GM18499 (cell line): ENCODE data around the gene PAX8.

Experiments
- ATAC-seq: cut with Tn5 transposase; IDR thresholded peaks from one replicate; pipeline ENCODE4 v1.9.1; 2021; ENCODE audit warnings: moderate number of reproducible peaks; ENCODE audit not compliant: insufficient read depth, unreplicated experiment

Gene PAX8

GRCh38 chr2:113240150-113240914 is 38.4 kb downstream of the PAX8 start:
- no peak for ATAC-seq

DNA sequence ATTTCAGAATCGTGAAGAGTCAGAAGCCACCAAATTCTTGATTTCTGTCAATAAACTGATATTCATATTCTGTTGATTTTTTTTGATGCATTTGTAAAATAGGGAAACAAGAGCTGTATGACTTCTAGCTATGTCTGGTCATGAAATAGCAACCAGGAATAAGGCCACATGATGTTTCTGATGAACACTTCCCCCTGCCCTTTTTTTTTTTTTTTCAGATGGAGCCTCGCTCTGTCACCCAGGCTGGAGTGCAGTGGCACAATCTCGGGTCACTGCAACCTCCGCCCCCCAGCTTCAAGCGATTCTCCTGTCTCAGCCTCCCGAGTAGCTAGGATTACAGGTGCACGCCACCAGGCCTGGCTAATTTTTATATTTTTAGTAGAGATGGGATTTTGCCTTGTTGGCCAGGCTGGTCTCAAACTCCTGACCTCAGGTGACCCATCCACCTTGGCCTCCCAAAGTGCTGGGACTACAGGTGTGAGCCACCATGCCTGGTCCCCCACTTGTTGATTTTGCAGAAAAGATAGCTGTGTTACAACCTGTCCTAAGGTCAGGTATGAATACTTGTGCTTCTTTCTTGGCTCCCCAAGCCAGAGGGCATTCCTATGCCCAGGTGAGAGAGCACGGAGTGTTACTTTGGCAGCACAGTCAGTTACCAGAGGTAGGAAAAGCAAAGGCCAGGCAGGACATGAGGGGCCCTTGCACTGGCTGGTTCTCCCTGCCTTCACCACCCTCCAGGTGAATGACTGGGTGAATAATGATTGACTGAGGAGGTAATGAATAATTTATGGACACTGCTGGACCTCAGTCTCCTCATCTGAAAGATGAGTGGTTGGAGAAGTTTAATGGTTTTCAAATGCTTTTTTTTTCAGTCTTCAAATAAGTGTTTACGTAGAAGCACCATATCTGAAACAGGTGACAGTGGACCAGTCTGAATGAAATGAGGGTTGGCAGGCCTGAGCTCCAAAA is 39.6 kb downstream of the PAX8 start:
- no peak for ATAC-seq

GRCh38 chr2:113237604-113238160 is 41.0 kb downstream of the PAX8 start:
- no peak for ATAC-seq

DNA sequence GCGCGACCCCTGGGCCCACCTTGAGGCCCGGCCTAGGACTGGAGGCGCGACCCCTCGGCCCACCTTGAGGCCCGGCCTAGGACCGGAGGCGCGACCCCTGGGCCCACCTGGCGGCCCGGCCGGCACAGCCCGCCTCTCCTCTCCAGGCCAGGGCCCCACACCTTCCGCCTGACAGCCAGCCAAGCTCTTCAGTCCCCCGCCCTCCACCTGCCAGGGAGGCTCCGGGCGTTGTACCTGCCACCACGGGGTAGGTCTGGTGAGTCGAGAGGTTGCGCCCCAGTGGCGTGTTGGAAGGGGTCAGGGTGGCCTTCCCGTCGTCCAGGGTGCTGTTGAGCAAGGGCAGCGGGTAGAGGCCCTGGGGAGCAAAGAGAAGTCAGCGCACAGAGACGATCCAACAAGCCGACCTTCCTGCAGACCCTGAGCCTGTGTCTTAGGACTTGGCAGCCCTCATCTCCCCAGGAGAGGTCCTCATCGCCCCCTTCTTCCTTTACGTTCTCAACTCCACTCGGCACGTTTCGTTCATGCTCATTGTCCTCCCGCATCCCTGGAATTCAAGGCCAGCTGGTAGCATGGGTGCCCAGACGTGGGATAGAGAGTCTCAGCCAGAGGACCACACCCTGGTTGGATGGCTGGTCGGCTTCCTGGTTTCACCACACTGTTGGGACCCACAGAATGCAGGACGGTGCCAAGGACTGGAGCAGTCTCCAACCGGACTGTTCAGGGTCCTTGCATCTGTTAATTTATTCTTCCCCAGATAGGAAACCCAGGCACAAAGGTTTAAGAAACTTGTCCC is 42.2 kb downstream of the PAX8 start:
- no peak for ATAC-seq

DNA sequence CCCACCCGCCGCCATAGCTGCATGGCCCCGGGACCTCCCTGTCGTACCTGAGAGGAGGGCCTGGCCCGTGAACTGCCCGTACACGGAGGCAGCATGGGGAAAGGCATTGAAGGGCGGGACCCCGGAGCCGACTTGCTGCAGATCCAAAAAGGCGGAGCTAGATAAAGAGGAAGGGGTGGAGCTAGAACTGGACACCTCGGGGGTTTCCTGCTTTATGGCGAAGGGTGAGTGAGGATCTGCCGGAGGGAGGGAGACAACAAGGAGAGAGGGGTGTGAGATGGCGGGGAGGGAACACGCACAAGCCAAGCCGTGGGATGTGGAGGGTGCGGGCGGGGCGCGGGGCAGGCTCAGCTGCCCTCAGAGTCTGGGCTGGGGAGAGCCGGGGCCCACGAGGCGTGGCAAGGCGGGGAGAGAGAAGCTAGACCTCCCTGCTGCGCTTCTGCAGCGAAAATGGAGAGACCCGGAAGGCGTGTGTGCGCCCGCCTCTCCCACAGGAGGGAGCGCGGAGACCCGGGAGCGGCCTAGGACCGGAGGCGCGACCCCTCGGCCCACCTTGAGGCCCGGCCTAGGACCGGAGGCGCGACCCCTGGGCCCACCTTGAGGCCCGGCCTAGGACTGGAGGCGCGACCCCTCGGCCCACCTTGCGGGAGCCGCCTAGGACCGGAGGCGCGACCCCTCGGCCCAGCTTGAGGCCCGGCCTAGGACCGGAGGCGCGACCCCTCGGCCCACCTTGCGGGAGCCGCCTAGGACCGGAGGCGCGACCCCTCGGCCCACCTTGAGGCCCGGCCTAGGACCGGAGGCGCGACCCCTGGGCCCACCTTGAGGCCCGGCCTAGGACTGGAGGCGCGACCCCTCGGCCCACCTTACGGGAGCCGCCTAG is 43.1 kb downstream of the PAX8 start:
- ATAC-seq, result peak; percentile 43

DNA sequence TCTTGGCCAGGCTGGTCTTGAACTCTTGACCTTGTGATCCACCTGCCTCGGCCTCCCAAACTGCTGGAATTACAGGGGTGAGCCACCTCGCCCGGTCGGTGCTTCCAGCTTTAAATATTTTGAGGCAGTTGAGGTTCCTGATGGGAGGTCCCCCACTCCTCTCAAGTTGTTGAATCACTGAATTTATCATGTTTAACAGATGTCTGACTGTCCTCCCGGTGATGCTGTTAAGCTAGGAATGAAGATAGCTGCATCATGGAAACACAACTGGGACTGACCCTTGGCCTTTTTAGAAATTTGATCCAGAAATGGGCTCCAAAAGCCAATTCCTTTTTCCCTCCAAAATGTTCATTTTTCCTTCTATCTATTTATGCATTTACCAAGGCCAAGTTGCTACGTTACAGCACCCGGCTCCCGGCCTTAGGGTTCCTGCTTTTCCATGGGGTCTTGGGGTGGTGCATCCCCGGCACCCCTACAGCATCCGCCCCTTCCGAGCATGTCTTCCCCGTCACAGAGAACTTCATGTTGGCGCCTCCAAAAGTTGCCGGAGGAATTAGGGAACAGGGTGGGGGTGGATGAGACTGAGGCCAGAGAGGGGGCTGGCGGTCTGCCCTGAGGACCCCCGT is 43.9 kb downstream of the PAX8 start:
- ATAC-seq, result no peak

- no peak for ATAC-seq
Measured at GRCh38 chr2:113233593-113234550, 44.8 kb downstream of the PAX8 start.

DNA sequence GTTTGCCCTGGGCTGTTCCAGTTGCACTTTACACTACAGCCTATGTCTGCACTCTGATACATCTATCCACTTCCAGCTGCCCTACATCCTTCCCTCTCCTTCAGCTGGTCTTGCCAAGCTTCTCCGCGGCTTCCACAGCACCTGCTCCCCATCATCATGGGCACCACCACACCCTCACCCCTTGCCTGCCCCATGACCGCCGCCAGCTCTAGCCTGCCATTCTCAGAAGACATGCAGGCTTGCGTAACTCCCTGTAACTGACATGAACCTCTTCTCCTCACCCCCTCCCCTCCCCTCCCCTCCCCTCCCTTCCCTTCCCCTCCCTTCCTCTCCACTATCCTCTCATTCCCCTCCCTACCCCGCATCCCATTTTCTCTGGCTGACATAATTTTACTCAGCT is 46.0 kb downstream of the PAX8 start:
- no peak for ATAC-seq

DNA sequence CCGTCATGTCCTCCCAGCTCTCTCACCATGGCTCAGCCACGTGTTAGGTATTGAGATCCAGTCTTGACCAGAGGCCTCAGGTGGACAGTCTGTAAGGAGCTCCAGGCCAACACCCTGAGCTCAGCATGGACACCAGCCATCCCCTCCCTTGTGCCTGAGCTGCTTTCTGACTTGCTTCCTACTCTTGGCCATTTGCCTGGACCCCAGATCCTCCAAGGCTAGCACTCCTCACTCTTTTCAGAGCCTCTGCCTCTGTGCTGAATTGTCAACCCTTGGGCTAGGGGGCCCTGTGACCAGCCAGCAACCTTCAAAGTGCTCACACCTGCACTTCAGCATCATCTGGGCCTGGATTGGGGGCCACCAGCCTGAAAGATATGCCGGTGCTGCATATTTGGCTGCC is 46.6 kb downstream of the PAX8 start:
- no peak for ATAC-seq

GRCh38 chr2:113231064-113231463 is 47.7 kb downstream of the PAX8 start:
- ATAC-seq, result no peak

DNA sequence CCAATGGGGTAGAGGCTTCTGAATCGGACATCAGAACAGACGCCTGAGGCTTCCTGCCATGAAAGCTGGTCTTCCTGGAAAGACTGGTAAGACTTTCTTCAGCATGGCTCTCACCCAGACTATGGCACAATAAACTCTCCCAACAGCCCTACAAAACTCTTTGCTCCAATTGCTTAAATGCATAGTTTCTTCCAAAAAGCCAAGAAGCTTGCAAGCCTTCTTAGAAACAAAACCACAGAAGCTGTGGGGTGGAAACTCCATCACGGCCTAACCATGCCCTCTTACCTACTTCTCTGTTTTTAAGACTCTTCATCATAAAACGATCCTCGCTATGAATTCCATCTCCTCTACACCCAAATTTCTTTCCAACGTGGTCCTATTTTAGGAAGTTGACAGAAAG is 48.2 kb downstream of the PAX8 start:
- no peak for ATAC-seq

GRCh38 chr2:113229795-113230194 is 48.9 kb downstream of the PAX8 start:
- ATAC-seq, result no peak

- no peak for ATAC-seq
Measured at GRCh38 chr2:113228991-113229716, 49.6 kb downstream of the PAX8 start.

- ATAC-seq, result no peak
Measured at GRCh38 chr2:113228351-113228750, 50.4 kb downstream of the PAX8 start.

DNA sequence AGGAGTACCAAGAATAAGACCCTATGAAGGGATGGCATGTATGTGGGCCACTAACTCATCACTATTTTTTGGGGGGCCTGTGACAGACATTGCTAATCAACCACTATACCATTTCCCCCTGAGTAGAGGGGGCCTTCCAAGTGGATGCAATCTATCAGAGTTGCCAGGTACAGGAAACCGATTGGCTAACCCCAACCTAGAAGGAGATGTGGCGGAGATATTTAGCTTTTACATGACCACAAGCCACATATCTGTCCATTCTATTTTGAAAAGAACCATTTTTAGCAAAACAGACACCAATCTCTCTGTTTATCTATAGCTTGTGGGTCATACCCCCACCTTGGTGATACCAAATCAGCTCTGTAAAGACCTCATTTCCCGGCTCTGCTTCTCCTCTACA is 51.0 kb downstream of the PAX8 start:
- ATAC-seq, result no peak

- no peak for ATAC-seq
Measured at GRCh38 chr2:113227290-113227689, 51.4 kb downstream of the PAX8 start.

- no peak for ATAC-seq
Measured at GRCh38 chr2:113226462-113226861, 52.3 kb downstream of the PAX8 start.
